SIG-M5 (cell line): ENCODE measurements around the gene SCN1A.
"Not testable (repeated sequence)": the region's sequence is repeated elsewhere in the genome, so short reads cannot be mapped to it uniquely, and the experiment has no call there.

Source experiments
- DNase-seq: peaks from one replicate; lab custom pipeline; 2025; lab: John Stamatoyannopoulos, UW

Gene SCN1A

GRCh38 chr2:166127217-166128155 lies at the start of gene SCN1A:
TSS of gene SCN1A (minus strand) at chr2:166128020. CDS start at chr2:166073621, 54,399 bp downstream.
- DNase-seq = no peak

DNA sequence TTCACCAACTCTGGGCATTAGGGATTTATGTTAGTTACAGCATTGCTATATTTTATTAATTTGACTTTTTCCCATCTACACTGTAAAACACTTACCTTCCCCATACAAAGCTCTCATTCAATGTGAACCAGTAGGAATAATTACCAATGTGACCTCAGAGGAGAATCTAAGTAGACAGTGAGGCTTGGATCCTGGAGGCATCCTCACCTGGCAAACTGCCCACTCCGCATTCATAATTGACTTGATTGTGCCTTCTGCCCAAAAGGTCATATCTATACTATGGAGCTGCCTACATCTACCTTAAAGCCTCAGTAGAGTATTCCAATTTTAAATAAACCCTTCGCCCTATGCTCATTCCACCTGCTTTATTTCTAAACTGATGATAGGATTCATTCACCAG lies 45.4 kb upstream of the SCN1A start:
- DNase-seq = no peak

DNA sequence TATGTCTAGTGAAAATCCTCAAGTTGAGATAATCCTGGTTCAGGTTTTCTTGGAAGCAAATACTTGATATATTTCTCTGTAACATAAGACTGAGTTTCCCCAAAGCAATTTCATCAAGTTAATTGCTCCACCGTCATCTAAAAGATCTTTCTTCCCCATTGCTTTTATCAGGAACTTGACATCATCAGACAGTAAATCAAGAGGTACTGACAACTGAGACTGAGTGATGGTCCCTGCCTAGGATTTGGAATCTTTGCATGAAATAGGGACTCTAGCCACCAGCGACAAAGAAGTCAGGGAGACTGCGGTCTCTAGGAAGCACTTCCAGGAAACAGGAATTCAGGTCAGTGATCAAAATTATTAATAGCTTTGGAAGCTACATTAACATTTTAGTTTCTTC lies 43.4 kb upstream of the SCN1A start:
- no peak for DNase-seq

- no peak for DNase-seq
These were observed 42.5 kb upstream of the SCN1A start for GRCh38 chr2:166170356-166170755.

DNA sequence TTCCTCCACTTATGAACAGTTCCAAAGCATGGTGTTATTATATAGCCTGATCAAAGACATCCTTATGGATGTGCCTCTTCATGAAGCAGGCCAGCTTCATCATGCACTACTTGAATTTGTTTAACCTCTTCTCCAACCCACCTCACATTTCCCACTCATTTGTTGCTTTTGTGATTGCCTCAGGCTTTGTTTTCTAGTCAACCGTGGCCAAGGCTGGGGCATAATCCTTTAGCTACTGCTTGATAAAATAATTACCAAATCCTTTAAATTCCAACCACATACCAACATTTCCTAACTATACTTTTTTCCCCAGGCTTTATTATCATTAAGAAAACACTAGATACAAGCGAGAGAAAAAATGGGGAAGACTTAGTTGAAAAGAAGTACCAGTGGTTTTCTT lies 39.6 kb upstream of the SCN1A start:
- no peak for DNase-seq

DNA sequence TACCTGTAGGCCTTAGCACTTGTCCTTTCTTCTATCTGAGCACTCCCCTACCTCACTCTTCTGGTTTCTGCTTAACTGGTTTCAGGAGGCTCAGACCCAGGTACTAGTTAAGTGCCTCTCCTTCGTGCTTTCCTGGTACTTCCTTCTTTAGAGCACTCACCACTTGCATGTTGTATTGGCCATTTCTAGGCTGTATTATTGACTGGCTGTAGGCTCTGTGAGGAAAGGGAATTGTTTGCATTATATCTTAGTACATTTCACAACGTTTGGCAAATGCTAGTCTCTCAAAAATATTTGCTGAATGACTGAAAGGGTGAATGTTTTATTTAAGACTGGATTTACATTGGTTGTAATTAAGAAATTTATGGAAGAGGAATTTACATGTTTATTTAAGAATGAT lies 36.0 kb upstream of the SCN1A start:
- no peak for DNase-seq

- DNase-seq = no peak
These were observed 30.7 kb upstream of the SCN1A start for GRCh38 chr2:166158546-166158945.

GRCh38 chr2:166157578-166157977 lies 29.8 kb upstream of the SCN1A start:
- no peak for DNase-seq

- no peak for DNase-seq
These were observed 29.2 kb upstream of the SCN1A start for GRCh38 chr2:166156985-166157490.

GRCh38 chr2:166155589-166155988 lies 27.8 kb upstream of the SCN1A start:
- DNase-seq = no peak

- no peak for DNase-seq
These were observed 27.0 kb upstream of the SCN1A start for GRCh38 chr2:166154685-166155338.

GRCh38 chr2:166152064-166152463 lies 24.2 kb upstream of the SCN1A start:
- no peak for DNase-seq

- DNase-seq = no peak
These were observed 20.9 kb upstream of the SCN1A start for GRCh38 chr2:166148500-166149400.

DNA sequence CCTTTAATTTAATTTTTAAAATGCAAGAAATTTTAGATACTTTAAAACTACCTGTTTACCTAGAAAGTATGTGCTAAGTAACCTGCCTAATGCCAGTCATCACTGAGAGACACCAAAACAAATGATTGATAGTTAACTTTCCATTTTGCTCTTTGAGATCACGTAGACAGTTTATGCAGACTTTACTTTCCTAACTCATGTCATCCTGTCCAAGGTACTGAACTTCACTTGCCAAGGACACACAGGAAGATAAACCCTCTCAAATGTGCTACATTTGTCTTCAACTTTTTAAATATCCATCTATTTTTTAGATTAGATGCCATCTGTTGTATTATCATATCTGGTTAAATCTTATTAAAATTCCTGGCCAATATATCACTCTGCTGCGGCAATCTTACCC lies 20.1 kb upstream of the SCN1A start:
- DNase-seq = no peak

GRCh38 chr2:166144071-166144470 lies 16.3 kb upstream of the SCN1A start:
- DNase-seq = no peak

DNA sequence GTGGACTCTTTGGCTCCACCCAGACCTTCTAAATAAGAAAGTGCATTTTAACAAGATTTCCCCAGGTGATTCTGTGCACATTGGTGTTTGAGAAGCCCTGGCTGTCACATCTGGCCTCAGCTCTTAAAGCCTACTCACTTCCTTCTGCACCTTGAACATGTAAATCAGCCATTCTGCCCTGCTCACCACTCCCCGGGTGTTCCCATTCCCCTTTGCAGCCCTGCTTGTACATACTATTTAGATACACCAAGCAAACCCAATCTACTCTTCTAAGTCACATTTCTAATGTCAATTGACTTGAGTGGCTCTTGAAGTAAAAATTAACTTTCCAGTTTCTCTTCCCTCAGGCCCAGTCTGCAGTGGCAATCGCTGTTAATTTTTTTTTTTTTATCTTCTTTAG lies 13.1 kb upstream of the SCN1A start:
- DNase-seq = no peak

DNA sequence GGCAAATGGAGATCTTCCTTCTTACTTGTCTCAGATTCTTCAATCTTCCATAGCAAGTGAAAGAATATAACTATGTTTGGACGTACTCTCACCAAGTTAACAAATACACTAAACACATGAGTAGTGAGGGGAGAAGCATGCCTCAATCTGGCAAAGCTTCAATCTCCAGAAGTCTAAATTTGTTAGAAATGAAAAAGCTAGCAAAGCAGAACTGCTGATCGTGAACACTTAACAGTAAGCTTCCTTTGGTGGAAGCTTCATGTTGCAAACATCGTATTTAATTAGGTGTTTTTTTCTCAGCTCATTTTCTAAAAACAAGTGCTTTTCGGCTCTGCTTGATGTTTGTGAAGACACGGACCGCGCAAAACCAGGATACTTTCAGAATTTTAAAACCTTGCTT lies 12.7 kb upstream of the SCN1A start:
- DNase-seq = no peak

GRCh38 chr2:166139479-166139878 lies 11.7 kb upstream of the SCN1A start:
- not testable (repeated sequence) for DNase-seq

GRCh38 chr2:166138667-166139066 lies 10.8 kb upstream of the SCN1A start:
- no peak for DNase-seq

DNA sequence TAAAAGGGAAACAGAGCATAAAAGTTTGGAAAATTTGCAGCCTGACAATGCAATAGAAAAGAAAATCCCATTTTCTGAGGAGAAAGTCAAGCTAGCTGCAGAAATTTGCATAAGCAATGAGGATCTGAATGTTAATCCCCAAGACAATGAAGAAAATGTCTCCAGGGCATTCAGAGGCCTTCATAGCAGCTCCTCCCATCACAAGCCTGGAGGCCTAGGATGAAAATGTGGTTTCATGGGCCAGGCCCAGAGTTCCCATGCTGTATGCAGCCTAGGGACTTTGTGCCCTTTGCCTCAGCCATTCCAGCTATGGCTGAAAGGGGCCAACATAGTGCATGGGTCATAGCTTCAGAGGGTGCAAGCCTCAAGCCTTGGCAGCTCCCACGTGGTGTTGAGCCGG lies 10.3 kb upstream of the SCN1A start:
- no peak for DNase-seq

DNA sequence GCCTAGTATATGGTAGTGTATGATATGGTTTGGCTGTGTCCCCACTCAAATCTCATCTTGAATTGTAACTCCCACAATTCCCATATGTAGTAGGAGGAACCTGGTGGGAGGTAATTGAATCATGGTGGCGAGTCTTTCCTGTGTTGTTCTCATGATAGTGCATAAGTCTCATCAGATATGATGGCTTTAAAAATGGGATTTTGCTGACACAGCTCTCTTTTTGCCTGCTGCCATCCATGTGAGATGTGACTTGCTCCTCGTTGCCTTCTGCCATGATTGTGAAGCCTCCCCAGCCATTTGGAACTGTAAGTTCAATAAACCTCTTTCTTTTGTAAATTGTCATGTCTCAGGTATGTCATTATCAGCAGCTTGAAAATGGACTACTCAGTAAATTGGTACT lies 9.5 kb upstream of the SCN1A start:
- DNase-seq = no peak

DNA sequence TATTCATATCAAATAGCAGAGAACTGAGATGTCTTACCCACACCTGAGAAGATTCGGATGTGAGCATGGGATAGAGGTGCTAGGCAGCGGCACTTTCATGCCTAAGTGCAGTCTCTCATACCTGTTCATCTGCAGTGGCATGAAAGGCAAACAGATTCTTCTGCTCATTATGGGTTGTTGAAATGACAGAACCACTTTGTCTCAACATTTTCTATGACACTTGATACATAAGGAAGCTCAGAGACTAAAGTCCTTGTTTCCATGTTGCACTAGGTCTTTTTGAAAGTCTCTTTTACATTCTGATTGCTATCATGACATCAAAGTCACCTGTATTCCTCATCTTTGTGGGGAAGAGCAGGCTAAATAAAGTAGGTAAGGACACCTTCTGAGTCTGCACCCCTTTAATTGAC lies 8.0 kb upstream of the SCN1A start:
- DNase-seq = no peak
